GM21723 (cell line): ENCODE results near the gene TRAPPC3.
"Not testable (repeated sequence)": the region's sequence is repeated elsewhere in the genome, so short reads cannot be mapped to it uniquely, and the experiment has no call there.

Source experiments
- ATAC-seq: cut with Tn5 transposase; IDR thresholded peaks from one replicate; pipeline ENCODE4 v1.9.1; 2021; ENCODE audit warnings: mild to moderate bottlenecking, moderate library complexity; ENCODE audit not compliant: unreplicated experiment

The TRAPPC3 gene

DNA sequence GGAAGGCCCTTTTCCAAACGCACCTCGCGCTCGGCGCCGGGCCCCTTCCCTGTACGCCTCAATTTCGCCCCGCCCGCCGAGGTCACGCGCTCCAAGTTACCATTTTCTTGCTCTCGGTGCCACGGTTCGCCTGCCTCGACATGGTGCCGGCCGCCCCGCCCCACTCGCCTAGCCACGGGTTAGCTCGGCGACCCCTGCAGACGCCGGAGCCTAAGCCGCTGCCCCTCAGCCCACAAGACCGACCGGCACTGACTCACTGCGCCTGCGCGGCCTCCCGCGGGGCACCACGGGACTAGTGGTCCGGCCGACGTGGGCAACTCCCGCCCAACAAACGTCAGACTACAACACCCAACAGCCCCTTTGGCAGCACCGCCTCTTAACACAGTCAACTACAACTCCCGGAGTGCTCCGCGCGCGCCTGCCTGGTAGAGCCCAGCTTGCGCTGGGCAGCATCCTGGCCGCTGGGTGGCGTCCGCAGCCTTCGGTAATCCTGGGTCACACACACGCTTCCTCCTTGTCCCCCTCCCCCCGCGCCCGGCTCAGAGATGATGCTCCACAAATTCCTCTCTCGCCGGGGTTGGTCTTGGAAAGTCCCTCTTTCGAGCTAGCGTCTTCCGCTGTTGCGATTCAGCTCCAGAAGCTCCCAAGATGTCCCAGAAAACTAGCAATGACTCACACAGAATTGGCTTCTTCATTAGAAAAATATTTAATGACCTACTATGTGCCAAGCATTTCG lies at the start of gene TRAPPC3:
Gene TRAPPC3, minus strand, starts transcription at position 250 of the 736 bp plus-strand sequence. Its CDS starts 108 bp downstream, at position 142.
- ATAC-seq = peak; percentile 86

DNA sequence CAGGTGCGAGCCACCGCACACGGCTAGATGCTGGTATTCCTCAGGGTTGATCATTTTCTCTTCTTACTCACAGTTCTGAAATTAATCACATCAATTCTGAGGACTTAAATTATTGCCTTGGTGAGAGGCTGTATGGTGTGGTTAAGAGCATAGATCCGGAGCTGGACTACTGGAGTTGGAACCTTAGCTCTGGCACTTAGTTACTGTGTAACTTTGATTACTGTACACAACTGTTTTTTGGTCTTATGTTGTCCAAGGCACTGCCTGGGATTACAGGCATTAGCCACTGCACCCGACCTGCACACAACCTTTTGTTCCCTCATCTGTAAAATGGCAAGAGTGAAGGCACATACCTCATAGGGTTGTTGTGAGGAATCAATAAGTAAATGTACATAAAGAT lies 49.4 kb upstream of the TRAPPC3 start:
- ATAC-seq = no peak

DNA sequence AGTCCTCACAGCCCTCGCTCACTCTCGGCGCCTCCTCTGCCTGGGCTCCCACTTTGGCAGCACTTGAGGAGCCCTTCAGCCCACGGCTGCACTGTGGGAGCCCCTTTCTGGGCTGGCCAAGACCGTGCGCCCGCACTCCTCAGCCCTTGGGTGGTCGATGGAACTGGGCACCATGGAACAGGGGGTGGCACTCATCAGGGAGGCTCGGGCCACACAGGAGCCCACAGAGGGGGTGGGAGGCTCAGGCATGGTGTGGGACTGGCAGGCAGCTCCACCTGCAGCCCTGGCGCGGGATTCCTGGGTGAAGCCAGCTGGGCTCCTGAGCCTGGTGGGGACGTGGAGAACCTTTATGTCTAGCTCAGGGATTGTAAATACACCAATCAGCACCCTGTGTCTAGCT lies 47.5 kb upstream of the TRAPPC3 start:
- not testable (repeated sequence) for ATAC-seq

DNA sequence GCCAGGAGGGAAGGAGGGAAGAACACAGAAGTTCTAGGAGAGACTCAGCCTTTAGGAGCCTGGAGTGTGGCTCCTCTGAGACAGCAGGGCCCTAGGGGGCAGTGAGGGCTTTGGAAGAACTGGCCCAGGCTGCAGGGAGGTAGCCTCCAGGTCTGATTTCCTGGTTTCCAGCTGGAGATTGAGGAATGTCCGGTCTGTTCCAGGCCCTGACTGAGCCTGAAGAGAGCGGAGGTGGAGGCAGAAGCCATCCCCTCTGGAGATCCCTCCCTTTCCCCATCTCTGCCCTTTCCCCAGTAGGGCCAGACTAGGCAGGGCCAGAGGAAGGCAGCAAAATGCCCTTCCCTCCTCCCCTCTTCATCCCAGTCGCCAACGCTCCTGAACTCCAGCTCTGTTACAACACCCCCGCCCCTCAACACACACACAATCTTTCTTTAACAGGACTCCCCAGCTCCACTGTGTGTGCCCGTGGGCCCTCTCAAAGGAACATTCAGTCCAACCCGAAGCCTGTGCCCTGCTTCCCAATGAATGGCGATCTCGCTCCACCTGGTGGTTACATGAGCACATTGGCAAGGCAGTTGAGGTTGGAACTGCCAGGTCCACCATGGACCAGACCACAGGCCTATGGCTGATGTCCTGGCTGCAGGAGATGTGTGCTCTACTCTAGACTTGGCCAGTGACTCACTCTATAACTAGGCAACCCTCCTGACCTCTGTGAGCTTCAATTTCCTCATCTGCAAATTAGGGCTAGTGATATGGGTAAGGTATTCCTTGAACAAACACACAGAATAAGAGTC lies 38.7 kb upstream of the TRAPPC3 start:
- peak; percentile 74 for ATAC-seq

DNA sequence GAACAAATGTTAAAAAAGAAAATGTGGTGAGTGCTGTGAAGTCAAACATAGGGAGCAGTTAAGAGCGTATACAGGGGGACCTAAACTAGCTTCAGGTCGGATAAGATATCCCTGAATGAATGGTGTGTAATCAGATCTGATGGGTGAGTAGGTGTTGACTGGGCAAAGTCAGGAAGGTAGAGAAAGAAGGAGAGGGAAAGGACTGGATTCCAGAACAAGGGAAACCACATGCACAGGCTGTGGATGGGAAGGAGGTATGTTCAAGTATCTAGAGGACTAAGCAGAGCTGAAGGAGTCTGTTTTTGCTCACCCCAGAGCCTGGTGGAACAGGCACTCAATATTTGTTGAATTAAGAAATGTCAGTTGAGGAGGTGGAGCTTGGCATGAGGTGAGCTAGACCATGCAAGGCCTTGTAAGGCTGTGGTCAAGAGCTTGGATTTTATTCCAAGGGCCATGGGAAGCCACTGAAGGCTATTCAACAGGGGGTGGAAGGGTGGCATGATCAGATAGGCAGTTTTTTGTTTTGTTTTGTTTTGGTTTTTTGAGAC lies 34.1 kb upstream of the TRAPPC3 start:
- no peak for ATAC-seq

DNA sequence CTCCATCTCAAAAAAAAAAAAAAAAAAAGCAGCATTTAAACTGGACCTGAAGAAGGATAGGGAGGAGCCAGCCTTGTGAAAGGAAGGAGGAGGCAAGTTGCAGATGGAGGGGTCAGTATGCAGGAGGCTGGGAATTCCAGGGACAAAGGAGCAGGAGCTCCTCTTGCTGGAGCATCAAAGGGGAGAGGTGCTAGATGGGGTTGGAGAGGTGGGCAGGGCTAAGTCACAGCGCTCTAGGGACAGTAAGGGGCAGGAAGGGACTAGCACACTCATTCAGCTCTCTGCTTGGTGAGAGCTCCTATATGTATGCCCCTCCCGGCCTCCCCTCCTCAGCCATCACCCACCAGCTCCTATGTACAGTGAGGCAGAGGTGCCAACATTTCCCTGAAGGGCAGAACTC lies 33.4 kb upstream of the TRAPPC3 start:
- ATAC-seq = no peak

DNA sequence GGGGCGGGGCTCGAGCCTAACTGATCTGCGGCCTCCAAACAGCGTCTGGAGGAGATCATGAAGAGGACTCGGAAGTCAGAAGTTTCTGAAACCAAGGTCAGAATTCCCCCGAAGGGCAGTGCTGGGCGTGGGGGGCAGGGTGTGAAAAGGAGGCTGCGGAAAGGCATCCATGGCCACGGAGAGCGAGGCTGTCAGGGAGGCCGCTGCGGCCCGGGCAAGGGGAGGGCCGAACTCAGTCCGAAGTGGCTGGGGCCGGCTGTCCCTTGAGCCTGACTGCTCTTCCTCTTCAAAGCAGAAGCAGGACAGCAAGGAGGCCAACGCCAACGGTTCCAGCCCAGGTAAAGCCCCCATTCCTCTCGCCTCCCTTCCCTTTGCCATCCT lies 29.9 kb upstream of the TRAPPC3 start:
- no peak for ATAC-seq

DNA sequence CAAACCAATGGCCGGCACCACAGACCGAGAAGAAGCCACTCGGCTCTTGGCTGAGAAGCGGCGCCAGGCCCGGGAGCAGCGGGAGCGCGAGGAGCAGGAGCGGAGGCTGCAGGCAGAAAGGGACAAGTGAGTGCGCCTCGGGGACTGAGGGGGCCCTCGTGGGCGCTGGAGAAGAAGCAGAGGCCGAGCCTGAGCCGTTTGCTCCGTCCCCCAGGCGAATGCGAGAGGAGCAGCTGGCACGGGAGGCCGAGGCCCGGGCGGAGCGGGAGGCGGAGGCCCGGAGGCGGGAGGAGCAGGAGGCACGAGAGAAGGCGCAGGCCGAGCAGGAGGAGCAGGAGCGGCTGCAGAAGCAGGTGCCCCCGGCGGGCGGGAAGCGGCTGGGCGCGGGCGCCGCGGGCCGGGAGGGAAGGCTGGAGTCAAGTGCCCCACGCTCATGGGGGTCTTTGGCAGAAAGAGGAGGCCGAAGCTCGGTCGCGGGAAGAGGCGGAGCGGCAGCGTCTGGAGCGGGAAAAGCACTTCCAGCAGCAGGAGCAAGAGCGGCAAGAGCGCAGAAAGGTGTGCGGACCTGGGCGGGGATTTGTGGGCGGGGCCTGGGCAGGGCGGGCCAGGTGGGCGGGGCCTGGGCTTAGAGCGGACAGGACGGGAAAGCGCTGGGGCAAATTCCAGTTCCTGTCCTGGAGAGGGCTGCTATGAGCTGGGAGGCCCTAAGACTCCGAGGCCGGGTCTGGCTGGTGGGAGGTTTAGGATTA lies 29.4 kb upstream of the TRAPPC3 start:
- ATAC-seq = no peak

DNA sequence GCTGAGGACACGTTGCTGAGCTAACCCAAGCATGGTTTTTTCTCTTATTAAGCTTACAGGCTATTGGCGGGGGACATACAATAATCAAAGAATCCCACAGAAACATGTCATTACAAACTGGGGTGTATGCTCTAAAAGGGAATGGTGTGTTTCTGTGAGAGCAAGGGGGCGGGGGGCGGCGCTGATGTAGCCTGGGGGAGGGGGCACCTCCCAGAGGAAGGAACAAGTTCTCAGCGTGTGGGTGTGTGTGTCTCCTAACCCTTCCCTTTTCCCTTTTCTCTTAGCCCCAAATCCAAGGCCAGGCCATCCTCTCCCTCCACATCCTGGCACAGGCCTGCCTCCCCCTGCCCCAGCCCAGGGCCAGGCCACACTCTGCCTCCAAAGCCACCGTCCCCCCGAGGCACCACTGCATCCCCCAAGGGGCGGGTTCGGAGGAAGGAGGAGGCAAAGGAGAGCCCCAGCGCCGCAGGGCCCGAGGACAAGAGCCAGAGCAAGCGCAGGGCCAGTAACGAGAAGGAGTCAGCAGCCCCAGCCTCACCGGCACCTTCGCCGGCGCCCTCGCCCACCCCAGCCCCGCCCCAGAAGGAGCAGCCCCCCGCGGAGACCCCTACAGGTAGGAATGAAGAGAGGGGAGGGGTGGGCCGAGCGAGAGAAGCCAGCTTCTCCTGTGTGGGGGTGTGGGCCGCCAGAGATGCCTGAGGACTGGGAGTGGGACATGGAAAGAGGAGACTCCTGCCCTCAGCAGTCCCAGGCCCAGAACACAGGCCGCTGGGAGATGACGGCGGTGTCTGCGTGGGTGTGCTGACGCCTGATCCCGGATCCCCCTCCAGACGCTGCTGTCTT lies 28.5 kb upstream of the TRAPPC3 start:
- ATAC-seq = no peak

DNA sequence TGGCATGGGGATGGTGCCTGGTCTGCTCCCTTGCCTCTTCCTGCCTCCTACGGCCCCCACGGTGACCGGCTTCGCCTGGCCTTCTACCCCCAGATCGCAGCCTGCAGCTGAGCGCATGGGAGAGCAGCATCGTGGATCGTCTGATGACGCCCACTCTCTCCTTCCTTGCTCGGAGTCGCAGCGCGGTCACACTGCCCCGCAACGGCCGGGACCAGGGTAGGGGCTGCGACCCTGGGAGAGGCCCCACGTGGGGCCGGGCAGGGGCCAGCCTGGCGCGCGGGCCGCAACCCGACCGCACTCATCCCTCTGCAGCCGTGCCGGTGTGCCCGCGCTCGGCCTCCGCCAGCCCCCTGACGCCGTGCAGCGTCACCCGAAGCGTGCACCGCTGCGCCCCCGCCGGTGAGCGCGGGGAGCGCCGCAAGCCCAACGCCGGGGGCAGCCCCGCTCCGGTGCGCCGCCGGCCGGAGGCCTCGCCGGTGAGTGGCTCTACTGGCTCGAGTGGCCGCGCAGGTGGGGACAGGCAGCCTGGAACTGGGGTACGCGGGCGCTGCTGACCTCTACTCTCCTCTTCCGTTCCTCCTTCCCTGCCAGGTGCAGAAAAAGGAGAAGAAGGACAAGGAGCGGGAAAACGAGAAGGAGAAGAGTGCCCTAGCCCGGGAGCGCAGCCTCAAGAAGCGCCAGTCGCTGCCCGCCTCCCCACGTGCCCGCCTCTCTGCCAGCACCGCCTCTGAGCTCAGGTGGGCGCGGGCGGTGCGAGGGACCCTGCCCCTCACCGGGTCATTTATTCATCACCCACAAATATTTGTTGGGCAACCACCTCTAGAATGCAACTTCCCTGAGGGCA lies 27.0 kb upstream of the TRAPPC3 start:
- ATAC-seq = no peak

DNA sequence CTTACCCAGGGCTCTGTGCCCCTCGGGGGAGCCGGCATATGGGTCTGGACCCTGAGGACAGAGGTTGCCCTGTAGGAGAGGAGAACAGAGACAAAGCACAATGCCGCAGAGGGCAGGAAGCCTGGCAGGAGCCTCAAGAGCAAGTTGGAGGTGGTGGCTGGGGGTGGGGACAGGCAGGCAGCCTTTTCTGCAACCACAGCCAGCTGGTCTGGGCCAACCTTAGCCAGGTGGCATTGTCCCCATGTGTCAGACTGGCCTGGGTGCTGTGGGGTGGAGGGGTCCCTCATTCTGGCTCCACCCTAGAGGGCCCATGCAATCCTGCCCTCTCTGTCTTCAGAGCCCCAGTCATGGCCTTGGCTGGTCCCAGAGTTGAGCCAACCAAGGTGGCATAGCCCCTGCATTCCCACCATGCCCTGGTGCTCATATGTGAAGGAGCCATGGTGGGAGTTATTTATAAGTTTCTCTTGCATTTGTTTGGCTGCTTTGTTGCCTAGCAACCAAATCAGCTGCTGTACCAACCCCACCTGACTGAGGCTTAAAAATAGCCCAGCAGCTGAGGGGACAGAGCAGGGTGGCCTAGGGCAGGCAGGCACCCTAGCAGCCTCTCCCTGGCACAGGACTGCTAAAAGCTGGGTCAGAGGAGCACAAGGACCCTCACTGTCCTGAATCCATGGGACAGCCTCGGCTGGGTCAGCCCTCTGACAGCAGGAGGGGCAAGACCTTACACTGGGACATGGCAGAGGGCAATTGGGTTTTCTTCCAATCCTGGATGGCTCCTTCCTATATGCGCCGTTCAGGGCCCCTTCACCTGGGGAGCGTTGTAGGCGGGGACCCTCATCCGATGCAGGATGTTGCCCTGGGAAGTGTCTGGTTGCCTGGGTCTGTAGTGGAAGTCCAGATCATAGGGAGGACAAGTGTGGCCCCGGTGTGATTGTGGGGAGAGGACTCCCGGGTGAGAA lies 26.1 kb upstream of the TRAPPC3 start:
- ATAC-seq = no peak

DNA sequence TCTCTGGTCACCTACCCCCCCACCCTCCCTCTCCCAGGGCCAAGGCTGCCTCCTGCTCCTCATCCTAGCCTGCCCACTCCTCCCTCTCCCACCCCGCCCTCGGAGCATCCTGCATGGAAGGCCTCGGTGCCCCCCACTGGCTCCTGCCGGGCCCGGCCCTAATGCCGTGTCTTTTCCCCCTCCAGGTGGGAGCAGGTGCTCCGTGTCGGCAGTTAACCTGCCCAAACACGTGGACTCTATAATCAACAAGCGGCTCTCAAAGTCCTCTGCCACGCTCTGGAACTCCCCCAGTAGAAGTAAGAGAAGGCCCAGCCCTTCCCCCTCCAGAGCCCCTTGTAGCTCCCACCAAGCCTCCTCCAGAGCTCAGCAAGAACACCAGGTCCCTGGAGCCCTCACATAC lies 25.4 kb upstream of the TRAPPC3 start:
- ATAC-seq = no peak

DNA sequence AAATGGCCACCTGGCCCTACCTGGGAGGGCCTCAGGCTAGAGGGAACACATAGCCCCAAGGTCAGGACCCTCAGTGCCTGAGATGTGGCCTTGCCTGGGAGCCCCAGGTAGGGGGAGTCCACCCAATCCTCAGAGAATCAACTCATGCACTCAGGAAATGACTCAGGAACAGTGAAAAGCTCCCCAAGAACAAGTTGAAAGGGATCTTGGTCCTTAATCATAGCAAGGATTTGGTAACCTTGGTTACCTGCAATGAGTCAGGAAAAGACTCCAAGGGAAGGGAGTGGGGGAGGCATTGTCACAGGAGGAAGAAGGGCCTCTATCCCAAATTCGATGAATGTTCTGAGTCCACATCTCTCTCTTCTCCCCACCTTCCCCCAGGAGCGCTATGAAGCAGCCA lies 23.7 kb upstream of the TRAPPC3 start:
- ATAC-seq = no peak

DNA sequence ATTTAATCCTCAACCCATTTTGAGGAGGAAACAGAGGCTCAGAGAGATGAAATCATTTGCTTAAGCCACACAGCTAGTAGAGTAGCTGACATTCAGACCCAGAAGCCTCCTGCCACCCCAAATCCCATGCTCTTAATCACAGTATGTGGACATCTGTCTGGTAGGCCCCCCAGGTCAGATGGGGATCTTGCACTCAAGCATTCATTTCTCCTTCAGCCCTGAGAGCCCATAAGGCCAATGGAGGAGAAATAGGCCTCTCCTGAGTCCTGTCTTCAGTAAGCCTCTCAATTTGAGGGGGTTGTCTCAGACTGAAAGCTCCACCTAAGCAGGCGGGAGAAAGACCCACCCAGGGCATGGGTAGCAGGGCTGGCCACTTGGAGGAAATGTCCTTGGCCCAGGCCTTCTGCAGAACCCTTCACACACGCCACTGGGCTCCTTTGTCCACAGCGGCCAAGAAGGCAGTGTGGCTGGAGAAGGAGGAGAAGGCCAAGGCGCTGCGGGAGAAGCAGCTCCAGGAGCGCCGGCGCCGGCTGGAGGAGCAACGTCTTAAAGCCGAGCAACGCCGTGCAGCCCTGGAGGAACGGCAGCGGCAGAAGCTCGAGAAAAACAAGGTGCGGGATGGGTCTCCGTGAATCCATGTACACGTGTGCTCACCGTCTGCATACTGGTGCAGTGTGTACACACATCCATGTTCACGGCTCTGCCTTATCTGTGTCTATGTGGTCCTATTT lies 22.9 kb upstream of the TRAPPC3 start:
- ATAC-seq = no peak

DNA sequence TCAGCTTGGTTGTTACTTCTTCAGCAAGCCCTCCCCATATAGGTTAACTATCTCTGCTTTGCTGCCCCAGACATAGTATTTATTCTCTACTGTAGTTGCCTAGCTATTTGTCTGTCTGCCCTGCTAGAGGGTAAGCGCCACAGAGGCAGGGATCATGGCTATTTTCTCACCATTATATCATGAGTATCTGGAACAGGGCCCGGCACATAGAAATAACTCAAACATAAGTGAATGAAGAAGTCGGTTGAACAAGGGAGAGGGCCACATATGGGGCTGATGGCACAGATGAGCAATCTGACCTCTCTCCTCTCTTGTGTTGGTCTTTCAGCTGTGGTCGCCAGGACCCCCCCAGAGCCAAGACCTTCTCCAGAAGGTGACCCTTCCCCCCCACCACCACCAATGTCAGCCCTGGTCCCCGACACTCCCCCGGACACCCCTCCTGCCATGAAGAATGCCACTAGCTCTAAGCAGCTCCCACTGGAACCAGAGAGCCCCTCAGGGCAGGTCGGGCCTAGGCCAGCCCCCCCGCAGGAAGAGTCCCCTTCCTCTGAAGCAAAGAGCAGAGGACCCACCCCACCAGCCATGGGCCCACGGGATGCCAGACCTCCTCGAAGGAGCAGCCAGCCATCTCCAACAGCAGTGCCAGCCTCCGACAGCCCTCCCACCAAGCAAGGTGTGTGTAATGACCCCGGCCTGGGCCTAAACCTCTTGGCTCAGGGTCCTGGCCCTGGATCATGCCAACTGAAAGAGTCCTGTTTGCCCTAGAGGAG lies 21.5 kb upstream of the TRAPPC3 start:
- no peak for ATAC-seq

DNA sequence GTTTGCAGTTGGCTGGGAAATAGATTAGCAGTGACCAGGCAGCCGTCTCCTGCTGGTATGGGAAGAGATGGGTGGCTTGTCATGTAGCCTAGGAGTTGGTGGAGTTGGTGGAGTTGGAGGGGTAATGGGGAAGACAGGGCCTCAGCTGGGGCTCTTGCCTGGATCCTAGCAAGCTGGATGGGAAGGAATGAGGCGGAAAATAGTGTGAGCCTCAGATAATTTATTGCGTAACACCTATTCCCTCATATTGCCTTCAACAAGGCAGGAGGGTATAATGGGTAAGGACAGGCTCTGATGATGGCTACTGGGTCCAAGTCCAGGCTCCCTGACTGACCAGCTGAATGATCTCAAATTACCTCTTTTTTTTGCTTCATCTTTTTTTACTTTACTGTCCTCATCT lies 19.2 kb upstream of the TRAPPC3 start:
- no peak for ATAC-seq
